CMK (cell line): Measurements from ENCODE around the gene NAA40.

Experiments used
- DNase-seq: peaks from one replicate; pipeline ENCODE4 v3.0.0-alpha.2; 2010; ENCODE audit warnings: low read depth

The NAA40 gene

DNA sequence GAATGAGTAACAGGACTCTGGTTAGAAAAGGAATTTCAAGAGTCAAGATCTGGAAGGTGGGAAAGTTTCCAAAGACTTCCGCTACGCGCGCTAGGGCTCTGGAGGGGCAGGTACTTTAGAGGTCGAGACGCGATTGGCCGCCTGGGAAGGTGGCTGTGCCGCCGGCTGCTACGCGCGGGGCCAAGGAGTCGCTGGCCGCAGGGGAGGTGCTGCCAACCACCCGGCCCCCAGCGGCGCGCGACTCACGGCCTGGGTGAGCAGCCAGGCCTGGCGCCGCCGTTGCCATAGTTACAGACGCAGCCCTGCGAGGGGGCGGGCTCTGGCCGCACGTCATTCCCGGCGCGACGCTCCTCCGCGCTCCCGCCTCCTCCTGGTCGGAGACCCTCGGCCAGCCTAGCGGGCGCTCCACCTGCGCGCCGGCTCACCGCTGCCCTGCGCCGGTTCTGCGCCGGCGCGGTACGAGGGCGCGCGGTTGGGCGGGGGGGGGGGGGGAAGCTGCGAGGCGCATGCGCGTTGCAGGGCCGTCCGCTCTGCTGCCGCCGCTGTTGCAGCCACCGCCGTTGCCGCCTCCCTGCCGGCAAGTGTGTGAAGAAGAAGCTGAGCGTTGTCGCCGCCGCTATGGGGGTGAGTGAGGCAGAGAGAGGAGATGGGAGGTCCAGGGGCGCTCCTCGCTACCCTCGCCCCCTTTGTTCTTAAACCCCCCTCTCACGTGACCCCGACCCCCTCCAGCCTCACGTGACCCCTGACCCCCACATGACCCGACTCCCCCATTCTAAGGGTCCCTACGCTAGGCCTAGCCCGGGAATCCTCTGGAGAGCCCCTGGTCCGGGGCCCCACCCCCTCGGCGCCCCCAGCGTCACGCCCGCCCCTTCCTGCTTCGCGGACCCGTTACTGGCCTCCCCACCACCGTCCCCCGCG, at the start of gene NAA40:
Gene NAA40 (plus strand): TSS at position 524 of the 918 bp plus-strand sequence. CDS start 95 bp downstream, at position 619.
- DNase-seq: peak; percentile 85

DNA sequence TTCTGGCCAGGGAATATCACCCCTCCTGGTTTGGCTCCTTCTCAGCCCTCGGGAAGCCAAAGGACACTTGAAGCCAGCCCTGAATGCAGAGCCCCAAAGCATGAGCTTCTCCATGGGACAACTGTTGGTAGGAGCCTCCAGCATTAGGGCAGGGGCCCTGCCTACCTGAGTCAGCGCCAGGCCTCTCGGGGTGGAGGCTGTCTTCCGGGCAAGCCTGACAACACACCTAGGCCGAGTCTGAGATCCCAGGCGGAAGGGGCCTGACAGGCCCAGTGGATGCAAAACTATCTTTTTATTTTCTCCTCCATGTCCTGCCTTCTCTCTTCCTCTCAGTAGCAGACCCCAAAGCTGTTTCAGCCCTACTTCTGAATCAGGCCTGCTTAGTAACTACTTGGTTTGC, 49.5 kb upstream of the NAA40 start:
- DNase-seq: no peak

DNA sequence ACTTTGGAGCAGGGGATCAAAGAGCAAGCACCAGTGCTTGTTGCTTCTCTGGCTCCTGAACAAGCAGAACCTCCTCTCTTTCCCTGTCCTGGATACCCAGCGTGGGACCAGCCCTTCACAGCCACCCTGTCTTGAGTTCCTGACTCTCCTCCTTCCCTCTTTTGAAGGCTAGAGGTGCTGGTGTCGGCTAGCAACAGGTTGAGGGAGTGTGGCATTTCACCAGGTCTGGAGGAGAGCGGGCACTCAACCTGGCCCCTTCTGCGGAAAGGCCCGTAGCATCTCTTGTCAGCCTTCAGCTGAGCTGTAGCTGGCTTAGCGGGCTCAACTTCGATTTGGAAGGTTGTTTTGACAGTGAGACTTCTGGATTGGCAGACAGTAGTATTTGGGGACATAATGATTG, 48.4 kb upstream of the NAA40 start:
- DNase-seq: no peak

DNA sequence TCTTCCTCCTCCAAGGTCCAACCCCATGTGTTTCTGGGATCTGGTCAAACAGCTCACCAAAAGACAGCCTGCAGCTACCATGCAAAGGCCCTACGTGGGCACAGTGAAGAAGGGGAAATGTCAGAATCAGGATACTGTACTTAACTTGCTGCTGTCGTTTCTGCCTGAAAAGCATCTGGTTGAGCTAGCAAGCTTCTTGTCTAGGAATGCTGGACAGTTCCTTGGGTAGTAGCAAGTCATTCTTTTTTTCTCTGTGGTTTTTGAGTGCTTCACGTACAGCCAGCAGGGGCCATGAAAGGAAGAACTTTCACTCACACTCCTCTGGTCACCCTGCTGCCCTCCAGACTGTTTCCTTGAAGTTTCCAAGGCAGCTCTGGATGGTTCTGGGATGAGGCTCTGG, 46.6 kb upstream of the NAA40 start:
- DNase-seq: no peak

DNA sequence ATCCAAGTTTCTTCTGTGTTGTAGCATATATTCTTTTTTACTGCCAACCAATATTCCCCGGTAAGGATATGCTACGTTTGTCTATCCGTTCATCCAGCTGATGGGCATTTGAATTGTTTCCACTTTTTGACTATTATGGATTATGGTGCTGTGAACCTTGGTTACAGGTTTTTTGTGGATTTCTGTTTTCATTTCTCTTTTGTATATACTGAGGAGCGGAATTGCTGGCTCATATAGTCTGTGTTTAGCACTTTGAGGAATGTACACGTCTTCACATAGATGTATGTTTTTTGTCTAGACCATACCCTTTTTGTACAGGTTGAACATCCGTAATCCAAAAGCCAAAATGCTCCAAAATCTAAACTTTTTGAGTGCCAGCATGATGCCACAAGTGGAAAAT, 45.4 kb upstream of the NAA40 start:
- DNase-seq: no peak

DNA sequence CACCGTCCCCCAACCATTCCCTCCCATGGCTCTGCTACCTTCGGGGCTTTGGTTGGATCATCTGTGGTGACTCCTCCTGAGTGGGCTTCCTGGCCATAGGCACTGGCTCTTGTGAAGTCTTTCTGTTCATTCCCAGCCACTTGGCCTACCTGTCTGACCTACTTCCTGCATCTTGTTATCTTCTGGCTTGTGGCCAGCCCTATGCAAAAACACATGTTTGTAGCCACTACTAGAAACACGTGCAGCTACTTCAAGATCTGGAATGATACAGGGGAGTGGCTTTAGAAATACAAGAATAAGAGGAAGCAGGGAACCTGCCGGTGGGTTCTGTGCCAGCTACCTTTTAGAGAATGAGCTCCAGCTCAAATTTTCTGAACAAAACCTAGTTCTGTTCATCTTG, 42.7 kb upstream of the NAA40 start:
- no peak for DNase-seq

DNA sequence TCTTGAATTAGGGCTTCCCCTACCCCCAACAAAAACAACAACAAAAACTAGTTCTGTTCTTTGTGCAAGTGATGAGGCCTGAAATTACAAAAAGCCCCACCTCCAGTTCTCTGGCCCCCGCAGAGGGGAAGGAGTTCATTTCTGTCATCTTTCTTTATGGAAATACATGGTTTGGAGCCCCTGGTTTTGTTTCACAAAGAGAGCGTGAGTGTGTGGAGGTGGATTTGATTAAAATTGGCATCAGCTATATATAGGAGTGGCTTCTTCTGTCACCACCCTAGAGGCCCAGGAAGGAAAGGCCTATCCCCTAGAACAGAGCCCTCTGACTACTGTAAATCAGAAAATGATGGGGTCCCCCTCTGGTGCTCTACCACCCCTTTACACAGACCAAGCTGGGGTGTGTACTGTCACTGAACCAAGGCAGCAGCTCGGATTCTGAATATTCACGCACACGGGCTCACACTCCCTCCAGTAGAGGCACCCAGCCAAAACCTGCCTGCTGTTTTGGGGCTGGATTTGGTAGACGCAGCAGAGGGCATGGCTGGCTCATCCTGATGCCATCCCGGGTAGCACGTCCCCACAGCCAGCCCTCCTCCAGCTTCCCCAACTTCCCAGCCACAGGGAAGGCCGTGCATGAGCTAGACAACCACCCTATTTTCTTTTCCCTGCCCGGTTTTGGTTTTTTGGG, 41.2 kb upstream of the NAA40 start:
- DNase-seq: no peak

DNA sequence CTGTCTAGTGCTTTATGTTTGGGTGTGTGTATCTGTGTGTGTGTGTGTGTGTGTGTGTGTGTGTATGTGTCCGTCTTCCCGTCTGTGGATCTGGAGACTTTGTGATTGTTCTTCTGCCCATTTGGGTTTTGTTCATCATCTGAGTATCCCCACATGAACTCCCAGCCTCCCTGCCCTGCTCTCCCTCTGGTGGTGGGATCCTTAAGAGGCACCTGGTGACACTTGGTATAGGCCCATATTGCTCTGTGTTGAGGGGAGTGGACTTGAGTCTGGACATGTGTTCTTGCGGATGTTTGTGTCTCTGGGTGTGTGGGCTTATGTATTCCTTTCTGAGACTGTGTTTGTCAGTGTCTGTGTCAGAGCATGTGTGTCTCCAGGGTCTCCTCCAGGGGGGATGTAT, 37.1 kb upstream of the NAA40 start:
- no peak for DNase-seq

DNA sequence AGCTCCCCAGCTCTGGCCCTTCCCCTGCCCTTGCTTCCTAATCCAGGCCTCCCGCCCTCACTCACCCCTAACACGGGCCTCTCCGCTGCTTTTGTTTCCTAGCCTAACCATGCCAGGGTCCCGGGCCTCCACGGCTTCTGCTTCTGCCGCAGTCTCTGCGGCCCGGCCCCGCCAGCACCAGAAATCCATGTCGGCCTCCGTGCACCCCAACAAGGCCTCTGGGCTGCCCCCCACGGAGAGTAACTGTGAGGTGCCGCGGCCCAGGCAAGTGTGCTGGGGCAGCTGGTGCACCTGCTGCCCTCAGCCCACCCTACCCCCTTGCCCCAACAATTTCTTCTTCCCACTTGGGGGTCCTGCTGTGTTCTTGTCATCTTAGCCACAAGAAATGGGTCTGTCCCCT, 34.9 kb upstream of the NAA40 start:
- no peak for DNase-seq

DNA sequence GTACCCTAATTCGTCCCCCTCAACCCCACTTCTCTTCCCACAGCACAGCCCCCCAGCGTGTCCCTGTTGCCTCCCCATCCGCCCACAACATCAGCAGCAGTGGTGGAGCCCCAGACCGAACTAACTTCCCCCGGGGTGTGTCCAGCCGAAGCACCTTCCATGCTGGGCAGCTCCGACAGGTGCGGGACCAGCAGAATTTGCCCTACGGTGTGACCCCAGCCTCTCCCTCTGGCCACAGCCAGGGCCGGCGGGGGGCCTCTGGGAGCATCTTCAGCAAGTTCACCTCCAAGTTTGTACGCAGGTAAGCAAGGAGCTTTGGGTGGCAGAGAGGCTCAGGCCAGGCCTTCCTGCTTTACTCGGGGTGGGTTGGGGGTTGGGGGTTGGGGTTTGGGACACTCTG, 34.1 kb upstream of the NAA40 start:
- DNase-seq: no peak

DNA sequence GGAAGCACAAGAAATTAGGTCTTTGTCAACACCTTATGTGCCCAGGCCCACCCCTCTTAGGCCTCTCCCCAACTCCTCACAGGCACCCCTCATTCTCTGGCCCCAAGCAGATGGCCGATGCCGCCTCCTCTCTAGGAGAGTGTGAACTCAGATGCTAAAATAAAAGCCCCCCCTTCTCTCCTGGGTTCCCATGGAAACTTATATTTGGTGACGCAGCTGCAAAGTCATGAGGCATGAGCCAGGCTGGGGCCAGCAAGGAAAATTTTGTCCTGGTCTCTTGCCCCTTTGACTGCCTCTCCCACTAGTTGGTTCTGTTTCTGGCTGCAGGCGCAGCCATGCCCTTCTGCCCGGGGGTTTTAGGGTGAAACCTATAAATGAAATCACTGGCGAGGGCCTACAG, 33.6 kb upstream of the NAA40 start:
- no peak for DNase-seq

DNA sequence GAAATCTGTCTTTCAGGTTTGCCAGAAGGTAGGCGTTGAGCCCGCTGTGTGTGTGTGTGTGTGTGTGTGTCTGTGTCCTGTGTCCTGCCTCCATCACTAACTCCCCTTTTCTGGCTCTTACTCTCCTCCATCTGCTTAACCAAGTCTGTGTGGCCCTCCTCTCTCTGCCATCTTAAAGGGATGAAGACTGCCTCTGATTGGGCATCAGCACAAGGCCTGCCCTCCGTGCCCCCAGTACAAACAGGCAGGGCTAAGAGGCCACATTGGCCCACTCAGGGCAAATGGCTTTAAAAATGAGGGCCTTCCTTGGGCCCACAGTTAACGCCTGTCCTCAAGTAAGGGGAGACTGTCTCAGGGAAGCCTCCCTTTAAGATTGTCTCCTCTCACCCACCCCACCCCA, 32.7 kb upstream of the NAA40 start:
- no peak for DNase-seq

DNA sequence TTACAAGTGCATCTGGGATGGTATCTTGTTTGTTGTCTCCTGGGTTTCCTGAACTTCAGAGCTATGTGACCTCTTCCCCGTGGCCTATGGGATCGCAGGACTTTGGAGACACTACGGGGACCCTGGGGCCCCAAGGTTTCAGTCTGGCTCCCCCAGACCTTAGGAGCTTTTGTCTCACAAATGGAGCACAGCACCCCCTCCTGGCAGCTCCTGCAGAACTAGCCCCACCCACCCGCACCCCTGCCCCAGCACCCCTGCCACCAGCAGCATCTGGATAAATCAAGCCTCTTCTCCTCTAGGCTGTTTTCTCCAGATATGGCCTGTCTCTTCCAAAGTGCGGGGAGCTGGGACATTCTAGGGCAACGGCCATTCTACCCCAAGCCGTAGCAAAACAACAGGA, 32.2 kb upstream of the NAA40 start:
- no peak for DNase-seq

DNA sequence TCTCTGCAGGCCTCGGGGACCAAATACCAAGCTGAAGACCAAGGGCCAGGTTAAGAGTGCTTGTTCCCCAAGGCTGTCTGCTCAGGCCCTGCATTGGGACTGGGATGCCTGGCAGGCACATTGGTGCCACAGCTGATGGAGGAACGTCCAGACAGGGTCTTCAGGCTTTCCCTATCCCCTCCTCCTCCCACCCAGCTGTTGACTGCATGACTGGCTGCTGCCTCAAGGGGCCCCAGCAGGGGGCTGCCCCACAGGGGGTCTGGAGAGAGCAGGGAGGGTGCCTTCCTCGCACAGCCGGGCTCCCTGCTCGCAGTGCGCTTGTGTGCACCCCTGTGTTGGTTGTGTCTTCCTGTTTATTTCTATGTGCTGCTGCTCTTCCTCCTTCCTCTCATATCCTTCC, 31.7 kb upstream of the NAA40 start:
- no peak for DNase-seq

DNA sequence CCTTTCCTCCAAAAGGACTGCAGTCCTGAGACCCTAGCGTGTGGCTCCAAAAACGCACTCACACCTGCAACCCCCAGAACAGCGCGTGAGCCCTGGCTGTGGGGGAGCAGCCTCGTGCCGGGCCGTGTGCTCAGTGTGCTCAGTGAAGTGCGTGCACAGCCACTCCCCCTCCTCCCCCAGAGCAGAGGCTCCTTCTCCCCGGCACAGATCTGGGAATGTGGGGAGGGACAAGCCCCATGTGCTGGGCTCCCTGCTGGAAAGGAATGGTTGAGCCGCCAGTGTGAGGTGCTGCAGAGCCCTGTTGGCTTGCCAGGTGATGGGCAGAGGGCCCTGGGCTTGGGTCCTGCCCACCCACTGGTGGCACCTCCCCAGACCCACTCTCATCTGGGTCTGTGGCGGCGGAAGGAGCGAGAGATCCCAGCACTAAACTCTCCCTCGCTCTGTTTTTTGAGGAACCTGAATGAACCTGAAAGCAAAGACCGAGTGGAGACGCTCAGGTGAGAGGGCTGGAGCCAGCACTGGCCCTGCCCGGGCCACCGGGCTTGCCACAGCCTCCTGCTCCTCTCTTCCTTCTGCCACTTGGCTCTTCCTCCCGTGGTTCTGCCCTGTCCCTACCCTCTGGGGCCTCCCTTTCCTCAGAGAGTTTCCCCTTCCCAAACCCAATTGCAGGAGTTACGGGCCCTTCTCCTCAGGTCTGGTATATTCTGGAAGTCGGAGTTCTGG, 30.8 kb upstream of the NAA40 start:
- DNase-seq: no peak

DNA sequence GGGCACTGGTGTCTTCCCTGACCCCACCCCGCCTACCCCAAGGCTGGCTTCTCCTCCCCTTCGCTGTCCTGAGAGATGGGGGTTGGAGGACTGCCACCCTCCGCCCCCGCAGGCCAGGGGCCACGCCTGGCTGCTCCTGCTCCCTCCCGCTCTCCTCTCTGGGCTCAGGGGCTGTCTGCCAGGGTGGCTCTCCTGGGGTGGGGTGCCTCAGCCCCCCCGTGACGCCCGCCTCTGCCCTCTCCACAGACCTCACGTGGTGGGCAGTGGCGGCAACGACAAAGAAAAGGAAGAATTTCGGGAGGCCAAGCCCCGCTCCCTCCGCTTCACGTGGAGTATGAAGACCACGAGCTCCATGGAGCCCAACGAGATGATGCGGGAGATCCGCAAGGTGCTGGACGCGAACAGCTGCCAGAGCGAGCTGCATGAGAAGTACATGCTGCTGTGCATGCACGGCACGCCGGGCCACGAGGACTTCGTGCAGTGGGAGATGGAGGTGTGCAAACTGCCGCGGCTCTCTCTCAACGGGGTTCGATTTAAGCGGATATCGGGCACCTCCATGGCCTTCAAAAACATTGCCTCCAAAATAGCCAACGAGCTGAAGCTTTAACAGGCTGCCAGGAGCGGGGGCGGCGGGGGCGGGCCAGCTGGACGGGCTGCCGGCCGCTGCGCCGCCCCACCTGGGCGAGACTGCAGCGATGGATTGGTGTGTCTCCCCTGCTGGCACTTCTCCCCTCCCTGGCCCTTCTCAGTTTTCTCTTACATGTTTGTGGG, 30.0 kb upstream of the NAA40 start:
- DNase-seq: no peak

DNA sequence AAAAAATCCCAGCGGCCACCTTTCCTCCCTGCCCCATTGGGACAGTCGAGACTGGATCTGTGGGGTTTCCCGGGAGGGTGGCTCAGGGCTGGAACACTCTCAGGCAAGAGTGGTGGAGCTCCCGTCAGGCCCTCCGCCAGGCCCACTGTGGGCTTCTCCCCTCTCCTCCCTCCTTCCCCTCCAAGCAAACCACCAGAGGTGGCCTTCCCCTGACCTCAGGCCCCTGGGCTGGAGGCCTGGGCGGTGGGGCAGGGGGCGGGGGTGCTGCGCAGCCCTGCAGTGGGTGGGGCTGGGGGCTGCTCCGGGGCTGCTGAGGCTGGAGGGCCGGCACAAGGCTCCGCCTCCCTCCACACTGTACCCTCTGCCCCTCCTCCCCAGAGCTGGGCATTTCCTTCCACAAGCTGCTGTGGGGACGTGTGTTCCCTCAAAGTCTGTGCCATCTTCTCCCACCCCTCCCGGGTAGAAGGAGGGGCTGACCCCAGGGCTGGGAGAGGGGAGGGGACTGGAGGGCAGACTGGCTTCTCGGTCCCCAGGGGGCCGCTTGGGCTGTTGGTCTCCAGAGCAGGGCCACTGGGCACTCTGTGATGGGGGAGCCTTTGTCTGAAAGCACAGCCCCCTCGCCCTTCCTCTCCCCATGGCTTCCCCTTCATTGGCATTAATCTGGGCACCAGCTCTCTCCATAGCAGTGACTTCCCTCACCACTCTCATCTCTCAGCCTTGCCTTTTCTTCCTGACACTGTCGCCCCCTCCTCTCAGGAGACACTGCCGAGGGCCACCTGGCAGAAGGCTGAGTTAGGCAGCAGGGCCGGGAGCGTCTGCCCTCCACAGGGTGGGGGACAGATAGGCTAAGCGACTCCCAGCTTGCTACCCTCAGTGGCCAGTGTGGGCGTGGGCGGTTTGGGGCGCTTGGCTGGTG, 29.0 kb upstream of the NAA40 start:
- no peak for DNase-seq

DNA sequence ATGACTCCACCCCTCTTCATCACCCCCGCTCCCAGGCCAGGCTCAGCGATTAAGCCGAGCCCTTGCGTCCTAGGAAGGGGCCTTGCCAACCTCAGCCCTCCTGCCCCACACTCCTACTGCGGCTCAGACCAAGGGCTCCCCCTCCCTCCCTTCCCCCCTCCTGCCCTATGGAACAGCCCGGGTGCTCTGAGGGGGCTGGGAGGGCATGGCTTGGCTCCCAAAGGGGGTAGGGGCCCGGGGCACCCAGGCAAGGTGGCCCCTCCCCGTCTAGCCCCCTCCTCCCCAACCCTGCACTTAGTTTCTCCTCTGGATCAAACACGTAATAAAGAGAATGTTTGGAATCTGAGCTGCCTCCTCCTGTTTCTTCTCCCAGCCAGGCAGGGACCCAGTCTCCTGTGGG, 28.1 kb upstream of the NAA40 start:
- no peak for DNase-seq

DNA sequence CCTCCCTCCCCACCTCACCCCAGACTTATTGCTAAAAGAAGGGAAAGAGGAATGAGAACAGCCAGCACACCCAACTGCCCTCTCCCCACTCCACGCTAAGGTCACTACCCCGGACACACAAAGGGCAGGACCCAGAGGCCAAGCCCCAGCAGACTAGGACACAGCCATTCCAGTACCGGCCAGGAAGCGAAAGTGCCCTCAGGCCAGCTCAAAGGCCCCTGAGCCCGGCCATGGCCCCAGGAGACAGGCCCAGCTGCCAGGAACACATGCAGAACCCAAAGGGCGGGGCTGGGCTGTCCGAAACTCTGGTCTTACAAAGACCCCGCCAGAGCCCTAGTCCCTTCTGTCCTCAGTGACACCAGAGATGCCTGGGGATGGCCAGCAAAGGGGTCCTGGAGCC, 27.4 kb upstream of the NAA40 start:
- no peak for DNase-seq

DNA sequence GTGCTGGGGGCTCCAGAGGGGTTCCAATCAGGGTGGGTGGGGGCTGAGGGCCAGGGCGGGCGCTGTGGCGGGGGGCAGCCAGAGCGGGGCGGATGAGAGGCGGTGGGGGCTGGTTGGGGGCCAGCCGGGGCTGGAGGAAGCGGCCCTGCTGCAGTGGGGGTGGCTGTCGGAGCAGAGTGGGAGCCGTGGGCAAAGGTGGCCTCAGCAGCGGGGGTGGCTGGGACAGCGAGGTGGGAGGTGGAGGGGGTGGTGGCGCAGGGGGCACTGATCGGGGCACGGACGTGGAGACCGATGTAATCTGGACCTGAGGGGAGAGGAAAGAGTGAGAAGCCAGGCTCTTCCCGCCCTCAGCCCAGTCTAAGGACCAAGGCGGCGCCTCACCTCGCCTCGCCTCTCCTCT, 26.9 kb upstream of the NAA40 start:
- no peak for DNase-seq

DNA sequence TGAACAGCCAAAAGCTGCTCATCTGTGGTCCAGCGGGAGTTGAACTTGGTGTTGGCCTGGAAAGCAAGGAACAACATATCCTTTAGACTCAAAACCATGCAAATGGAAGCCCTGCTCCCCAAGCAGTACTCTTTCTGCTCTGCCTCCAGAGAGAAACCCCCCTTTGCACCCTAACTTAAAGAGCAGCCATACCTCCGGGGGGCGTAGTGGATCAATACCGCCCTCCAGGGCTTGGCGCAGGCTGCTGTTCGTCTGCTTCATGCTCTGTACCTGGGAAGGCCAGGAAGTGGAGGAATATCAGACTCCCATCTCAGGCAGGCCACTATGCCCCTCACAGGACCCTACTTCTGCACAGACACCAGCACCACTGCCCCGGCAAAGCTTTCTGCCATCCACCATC, 26.1 kb upstream of the NAA40 start:
- no peak for DNase-seq
